Lower lobe of right lung (tissue), 2 donors: ENCODE measurements around the gene KLB. TPM values are rescaled to one million over a fixed set of nuclear protein-coding genes. Genes with fewer than 3 reads are reported as not detected.
"Not testable (repeated sequence)": the region's sequence is repeated elsewhere in the genome, so short reads cannot be mapped to it uniquely, and the experiment has no call there.

Source experiments
- ATAC-seq, 2 donors: fragments of 200-7000 bp; cut with Tn5 transposase; one replicate each; pipeline ENCODE4 v1.9.1; 2020 to 2022; ENCODE audit warnings: mild to moderate bottlenecking in 2 of 2, moderate library complexity in 2 of 2
- DNase-seq: peaks from one replicate; pipeline ENCODE4 v3.0.0-alpha.2; 2020
- H3K27ac ChIP-seq: fragments of 200-600 bp; one replicate; pipeline ENCODE4 v1.8.0; 2022
- H3K27me3 ChIP-seq: fragments of 200-600 bp; one replicate; pipeline ENCODE4 v1.8.0; 2022; ENCODE audit warnings: low read depth
- H3K36me3 ChIP-seq: fragments of 200-600 bp; one replicate; pipeline ENCODE4 v1.8.0; 2022; ENCODE audit warnings: mild to moderate bottlenecking
- H3K4me1 ChIP-seq: fragments of 200-600 bp; one replicate; pipeline ENCODE4 v1.8.0; 2022
- H3K4me3 ChIP-seq: fragments of 200-600 bp; one replicate; pipeline ENCODE4 v1.8.0; 2022; ENCODE audit warnings: mild to moderate bottlenecking
- H3K9me3 ChIP-seq: fragments of 200-600 bp; one replicate; pipeline ENCODE4 v1.8.0; 2022
- CTCF ChIP-seq: fragments of 200-600 bp; IDR thresholded peaks from one replicate; pipeline ENCODE4 v1.8.0; 2022; ENCODE audit warnings: antibody characterized with exemption, mild to moderate bottlenecking
- intact Hi-C: fragments of 100-400 bp; cut with DNase I; formaldehyde crosslinking; loops from one replicate; pipeline ENCODE4 v1.11.0; 2022
- total RNA-seq: library from RNA; stranded (reverse); fragmentation: NEBNext Ultra II Directional; extraction: Animal tissue kit (Norgen Biotek cat#: 25700); gene quantifications from one replicate; pipeline ENCODE4 v1.2.1, GENCODE V29; 2021
- donor health status: DM: no; HTN: yes; CAD: no; lungs with severe emphysema.

KLB gene
- total RNA-seq, 1 donor from 2014 or later = 1.0 TPM

- H3K27me3 ChIP-seq = no peaks in the 10 kb centered on the region
- TF ChIP-seq CTCF = no peak
- H3K27ac ChIP-seq = no peak overlapping the region
- peaks cover 80% of the 10 kb centered on the region for H3K36me3 ChIP-seq
- no peak overlapping the region for H3K4me3 ChIP-seq
- H3K9me3 ChIP-seq = no peaks in the 10 kb centered on the region
- ATAC-seq (no peak), DNase-seq (no peak)
- intact Hi-C loops = no loop called here
- peaks cover 24% of the 10 kb centered on the region for H3K4me1 ChIP-seq
Observed at GRCh38 chr4:39452153-39452859, 45.6 kb downstream of the KLB start.

- TF ChIP-seq CTCF = no peak
- Histone ChIP-seq H3K4me1 (peaks cover 26% of the 10 kb centered on the region), H3K36me3 (peaks cover 87% of the 10 kb centered on the region), H3K4me3 (no peak overlapping the region), H3K27ac (no peak overlapping the region), H3K27me3 (no peaks in the 10 kb centered on the region), H3K9me3 (no peaks in the 10 kb centered on the region)
- DNase-seq (no peak), ATAC-seq (no peak)
- intact Hi-C loops = no loop called here
Observed at GRCh38 chr4:39452860-39453587, 46.3 kb downstream of the KLB start.

GRCh38 chr4:39453738-39454137 is 47.0 kb downstream of the KLB start:
- intact Hi-C loops = no loop called here
- no peaks in the 10 kb centered on the region for H3K27me3 ChIP-seq
- DNase-seq (no peak), ATAC-seq (no peak)
- H3K4me3 ChIP-seq = no peak overlapping the region
- H3K27ac ChIP-seq = no peak overlapping the region
- H3K9me3 ChIP-seq = no peaks in the 10 kb centered on the region
- H3K36me3 ChIP-seq = peaks cover 86% of the 10 kb centered on the region
- H3K4me1 ChIP-seq = peaks cover 27% of the 10 kb centered on the region
- TF ChIP-seq CTCF = no peak

GRCh38 chr4:39455486-39455885 is 48.8 kb downstream of the KLB start:
- intact Hi-C loops = no loop called here
- no peak for TF ChIP-seq CTCF
- no peak overlapping the region for H3K27ac ChIP-seq
- peaks cover 74% of the 10 kb centered on the region for H3K36me3 ChIP-seq
- peaks cover 27% of the 10 kb centered on the region for H3K4me1 ChIP-seq
- H3K27me3 ChIP-seq = no peaks in the 10 kb centered on the region
- DNase-seq (no peak), ATAC-seq (no peak)
- no peaks in the 10 kb centered on the region for H3K9me3 ChIP-seq
- H3K4me3 ChIP-seq = no peak overlapping the region

GRCh38 chr4:39456946-39457763 is 50.4 kb downstream of the KLB start:
- no peak for TF ChIP-seq CTCF
- Histone ChIP-seq H3K4me1 (peaks cover 27% of the 10 kb centered on the region), H3K27me3 (no peaks in the 10 kb centered on the region), H3K9me3 (no peaks in the 10 kb centered on the region), H3K27ac (peak overlapping the region; percentile 98), H3K36me3 (peaks cover 72% of the 10 kb centered on the region), H3K4me3 (peak overlapping the region; percentile 88)
- intact Hi-C loops = no loop called here
- DNase-seq (no peak), ATAC-seq (no peak)

- Histone ChIP-seq H3K4me3 (peak overlapping the region; percentile 88), H3K4me1 (peaks cover 27% of the 10 kb centered on the region), H3K27ac (peak overlapping the region; percentile 98), H3K36me3 (peaks cover 67% of the 10 kb centered on the region)
- H3K27me3 ChIP-seq, DNase-seq, H3K9me3 ChIP-seq, intact Hi-C loops: not testable (repeated sequence)
- ATAC-seq = peak; percentile 8 to 26
Observed at GRCh38 chr4:39458161-39458504, 51.4 kb downstream of the KLB start.
